ENCODE measurements around the gene PRKCD.

PRKCD gene

DNA sequence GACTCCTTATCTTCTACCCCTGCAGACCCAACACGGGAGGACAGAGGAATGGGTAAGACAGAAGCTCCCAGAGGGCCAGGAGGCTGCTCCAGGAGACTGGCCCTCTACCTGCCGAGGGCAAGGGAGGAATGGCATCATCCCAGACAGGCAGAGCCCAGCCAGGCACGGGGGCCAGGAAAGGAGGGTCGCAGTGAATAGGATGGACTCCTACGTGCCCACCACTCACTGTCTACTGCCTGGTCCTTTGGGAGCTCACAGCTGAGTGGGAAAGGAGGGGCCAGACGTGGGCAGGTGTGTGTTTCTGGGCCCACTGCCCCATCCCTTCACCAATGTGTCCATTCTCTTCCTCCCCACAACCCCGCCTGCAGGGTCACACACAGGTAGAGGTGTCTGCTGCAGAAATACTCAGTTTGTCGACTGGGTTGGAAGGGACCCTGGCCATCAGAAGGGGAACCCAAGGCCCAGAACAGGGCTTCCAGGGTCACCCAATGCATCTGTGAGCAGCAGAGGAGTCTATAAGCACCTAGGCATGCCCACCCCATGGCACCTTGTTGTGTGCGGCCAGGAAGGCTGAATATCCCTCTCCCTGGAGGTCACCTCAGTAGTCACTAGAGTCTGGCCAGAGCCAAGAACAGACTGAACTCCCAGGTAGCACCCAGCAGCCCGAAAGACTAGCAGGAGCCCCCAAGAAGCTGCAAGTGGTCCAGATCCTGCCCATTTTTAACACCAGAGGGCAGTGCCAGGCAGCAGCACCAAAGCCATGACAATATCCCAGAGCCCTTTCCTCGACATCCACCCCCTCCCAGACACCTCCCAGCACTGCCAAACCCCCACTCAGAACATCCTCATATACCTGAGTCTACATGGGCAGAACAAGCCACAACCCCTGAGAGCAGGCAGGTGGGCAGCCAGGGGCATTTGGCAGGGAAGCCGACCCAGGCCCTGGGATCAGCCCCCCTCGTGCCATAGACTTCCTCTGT, 70.8 kb downstream of the PRKCD start:
- H3K4me3 ChIP-seq (ENCODE audit: low read depth, low read length) = no peak overlapping the region
- TF ChIP-seq, protein P1, sequence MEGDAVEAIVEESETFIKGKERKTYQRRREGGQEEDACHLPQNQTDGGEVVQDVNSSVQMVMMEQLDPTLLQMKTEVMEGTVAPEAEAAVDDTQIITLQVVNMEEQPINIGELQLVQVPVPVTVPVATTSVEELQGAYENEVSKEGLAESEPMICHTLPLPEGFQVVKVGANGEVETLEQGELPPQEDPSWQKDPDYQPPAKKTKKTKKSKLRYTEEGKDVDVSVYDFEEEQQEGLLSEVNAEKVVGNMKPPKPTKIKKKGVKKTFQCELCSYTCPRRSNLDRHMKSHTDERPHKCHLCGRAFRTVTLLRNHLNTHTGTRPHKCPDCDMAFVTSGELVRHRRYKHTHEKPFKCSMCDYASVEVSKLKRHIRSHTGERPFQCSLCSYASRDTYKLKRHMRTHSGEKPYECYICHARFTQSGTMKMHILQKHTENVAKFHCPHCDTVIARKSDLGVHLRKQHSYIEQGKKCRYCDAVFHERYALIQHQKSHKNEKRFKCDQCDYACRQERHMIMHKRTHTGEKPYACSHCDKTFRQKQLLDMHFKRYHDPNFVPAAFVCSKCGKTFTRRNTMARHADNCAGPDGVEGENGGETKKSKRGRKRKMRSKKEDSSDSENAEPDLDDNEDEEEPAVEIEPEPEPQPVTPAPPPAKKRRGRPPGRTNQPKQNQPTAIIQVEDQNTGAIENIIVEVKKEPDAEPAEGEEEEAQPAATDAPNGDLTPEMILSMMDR (IDR thresholded peaks at IDR 0.05; ENCODE audit: low read depth, low read length) = no peak
- TF ChIP-seq, protein P2, sequence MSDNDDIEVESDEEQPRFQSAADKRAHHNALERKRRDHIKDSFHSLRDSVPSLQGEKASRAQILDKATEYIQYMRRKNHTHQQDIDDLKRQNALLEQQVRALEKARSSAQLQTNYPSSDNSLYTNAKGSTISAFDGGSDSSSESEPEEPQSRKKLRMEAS (IDR thresholded peaks at IDR 0.05; ENCODE audit: low read depth, low read length) = no peak
- TF ChIP-seq MYC (IDR thresholded peaks at IDR 0.05; ENCODE audit: low read depth, low read length) = no peak
- TF ChIP-seq POLR2A (IDR thresholded peaks at IDR 0.05; ENCODE audit: extremely low read depth, insufficient read length) = peak; percentile 8
- DNase-seq (ENCODE audit: low read depth) = no peak

DNA sequence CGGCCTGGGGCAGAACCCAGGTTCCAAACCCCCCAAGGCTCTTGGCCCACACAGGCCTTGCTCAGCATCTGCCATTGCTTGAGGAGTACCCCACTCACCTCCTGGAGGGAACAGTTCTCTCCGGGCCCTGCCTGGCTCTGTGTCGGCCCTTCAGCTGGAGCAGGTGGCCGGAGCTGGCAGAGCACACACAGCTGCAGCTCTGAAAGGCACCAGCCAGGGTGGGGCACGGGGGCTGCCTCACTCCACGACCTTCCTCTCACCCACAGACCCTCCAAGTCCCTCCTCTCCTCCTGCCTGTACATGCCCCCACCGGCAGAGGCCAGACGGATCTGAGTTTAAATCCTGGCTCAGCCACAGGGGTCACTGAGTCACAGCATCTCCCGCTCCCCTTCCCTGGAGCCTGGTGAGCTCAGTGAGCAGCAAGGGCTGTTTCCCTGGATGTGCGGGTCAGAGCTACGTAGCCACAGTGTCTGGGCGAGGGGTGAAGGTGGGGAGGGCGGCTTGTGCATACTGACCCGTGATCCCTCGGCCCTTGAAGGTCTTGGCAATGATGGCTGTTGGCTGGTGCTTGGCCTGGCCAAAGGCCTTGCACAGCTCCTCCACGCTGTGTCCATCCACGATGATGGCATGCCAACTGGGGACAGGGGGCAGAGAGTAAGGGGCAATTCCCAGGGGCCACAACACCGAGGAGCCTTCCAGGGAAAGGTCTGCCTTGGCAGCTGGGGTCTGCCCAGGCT, 71.8 kb downstream of the PRKCD start:
- no peak for DNase-seq (ENCODE audit: low read depth)
- TF ChIP-seq POLR2A (IDR thresholded peaks at IDR 0.05; ENCODE audit: extremely low read depth, insufficient read length) (no peak), MYC (IDR thresholded peaks at IDR 0.05; ENCODE audit: low read depth, low read length) (no peak)
- TF ChIP-seq, protein P1 (IDR thresholded peaks at IDR 0.05; ENCODE audit: low read depth, low read length) = no peak
- TF ChIP-seq, protein P2 (IDR thresholded peaks at IDR 0.05; ENCODE audit: low read depth, low read length) = no peak
- no peak overlapping the region for H3K4me3 ChIP-seq (ENCODE audit: low read depth, low read length)

DNA sequence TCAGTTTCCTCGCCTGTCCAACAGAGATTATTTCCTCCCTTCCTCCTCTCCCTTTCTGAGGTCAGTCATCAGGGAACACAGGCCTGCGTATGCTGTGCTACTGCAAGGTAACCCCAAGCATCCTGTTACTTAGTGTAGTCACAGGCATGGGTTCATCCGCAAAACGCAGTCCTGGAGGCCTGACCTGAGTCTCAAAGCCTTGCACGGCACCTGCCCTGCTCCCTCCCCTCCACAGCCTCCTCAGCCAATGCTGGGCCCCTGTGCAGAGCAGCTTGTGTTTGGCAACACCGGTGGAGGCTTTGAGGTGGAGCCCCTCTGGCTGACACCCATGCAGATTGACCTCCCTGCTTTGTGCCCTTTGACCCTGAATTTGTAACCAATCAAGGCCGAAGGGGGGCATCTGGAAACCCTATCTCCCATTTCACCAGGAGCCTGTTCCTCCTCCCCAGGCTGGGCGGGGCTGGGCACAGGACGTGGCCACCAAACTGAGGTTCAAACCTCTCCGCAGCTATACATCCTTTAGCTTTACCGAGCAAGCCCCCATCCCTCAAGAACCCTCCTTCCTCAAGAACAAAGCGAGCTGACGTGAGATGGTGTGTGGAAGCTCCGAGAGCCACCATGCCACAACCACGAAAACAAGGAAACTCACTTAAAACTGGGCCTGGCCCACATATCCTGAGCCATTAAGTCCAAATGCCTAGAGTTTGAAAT, 73.3 kb downstream of the PRKCD start:
- H3K4me3 ChIP-seq (ENCODE audit: low read depth, low read length) = no peak overlapping the region
- TF ChIP-seq, protein P2 (IDR thresholded peaks at IDR 0.05; ENCODE audit: low read depth, low read length) = no peak
- TF ChIP-seq, protein P1 (IDR thresholded peaks at IDR 0.05; ENCODE audit: low read depth, low read length) = no peak
- TF ChIP-seq POLR2A (IDR thresholded peaks at IDR 0.05; ENCODE audit: extremely low read depth, insufficient read length) (no peak), MYC (IDR thresholded peaks at IDR 0.05; ENCODE audit: low read depth, low read length) (no peak)
- DNase-seq (ENCODE audit: low read depth) = no peak

DNA sequence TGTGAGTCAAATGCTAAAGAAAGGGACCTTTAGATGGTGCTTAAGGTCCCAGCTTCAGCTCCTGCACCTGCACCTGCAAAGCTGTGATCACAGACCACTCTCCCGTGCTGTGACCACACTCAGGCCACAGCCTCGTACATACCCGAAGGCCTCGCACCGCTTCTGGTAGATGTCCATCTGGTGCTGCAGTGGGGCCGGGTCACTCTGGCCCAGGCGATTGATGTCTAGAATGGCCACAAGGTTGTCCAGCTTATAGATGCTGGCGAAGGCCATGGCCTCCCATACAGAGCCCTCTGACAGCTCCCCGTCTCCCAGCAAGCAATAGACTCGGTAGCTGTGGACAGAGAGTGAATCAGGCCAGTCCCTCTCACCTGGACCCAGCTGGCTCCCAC, 73.8 kb downstream of the PRKCD start:
- H3K4me3 ChIP-seq (ENCODE audit: low read depth, low read length) = no peak overlapping the region
- no peak for DNase-seq (ENCODE audit: low read depth)
- TF ChIP-seq POLR2A (IDR thresholded peaks at IDR 0.05; ENCODE audit: extremely low read depth, insufficient read length) (no peak), MYC (IDR thresholded peaks at IDR 0.05; ENCODE audit: low read depth, low read length) (no peak)
- TF ChIP-seq, protein P1 (IDR thresholded peaks at IDR 0.05; ENCODE audit: low read depth, low read length) = no peak
- TF ChIP-seq, protein P2 (IDR thresholded peaks at IDR 0.05; ENCODE audit: low read depth, low read length) = no peak

DNA sequence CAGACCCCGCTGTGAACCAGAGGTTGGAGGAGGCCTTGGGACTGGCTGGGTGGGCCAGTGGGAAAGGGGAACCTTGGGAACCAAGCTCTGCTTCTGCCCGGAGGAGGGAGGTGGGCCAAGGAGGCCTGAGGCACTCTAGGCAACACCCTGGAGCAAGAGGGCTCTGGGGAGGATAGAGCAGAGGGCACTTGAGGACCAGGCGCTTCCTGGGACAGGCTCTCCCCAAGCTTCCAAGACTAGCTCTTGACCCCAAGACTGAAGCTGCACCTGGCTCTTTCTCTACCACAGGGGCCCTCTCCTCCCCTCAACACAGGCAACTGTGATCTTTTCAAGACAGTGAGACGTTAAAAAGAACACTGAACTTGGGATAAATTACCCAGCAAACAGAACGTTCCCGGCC, 74.5 kb downstream of the PRKCD start:
- DNase-seq (ENCODE audit: low read depth) = no peak
- no peak overlapping the region for H3K4me3 ChIP-seq (ENCODE audit: low read depth, low read length)
- TF ChIP-seq, protein P2 (IDR thresholded peaks at IDR 0.05; ENCODE audit: low read depth, low read length) = no peak
- TF ChIP-seq, protein P1 (IDR thresholded peaks at IDR 0.05; ENCODE audit: low read depth, low read length) = no peak
- TF ChIP-seq MYC (IDR thresholded peaks at IDR 0.05; ENCODE audit: low read depth, low read length) = no peak
- TF ChIP-seq POLR2A (IDR thresholded peaks at IDR 0.05; ENCODE audit: extremely low read depth, insufficient read length) = no peak

Data from NB4 (cell line).